ENCODE results near the gene SLC22A1. TPM values are rescaled to one million over a fixed set of nuclear protein-coding genes. Genes with fewer than 3 reads are reported as not detected.
"Not testable (repeated sequence)": the region's sequence is repeated elsewhere in the genome, so short reads cannot be mapped to it uniquely, and the experiment has no call there.

Gene SLC22A1
- total and polyA plus RNA-seq, 5 donors from 2014 or later = 2.5 TPM; not detected in 4

GRCh38 chr6:160137989-160138835 is 16.6 kb downstream of the SLC22A1 start:
- Mint-ChIP-seq H3K27ac (peak overlapping the region; percentile 21 to 74 (median 65)), H3K9me3 (peaks cover 0 to under 1% (median 0%) of the 10 kb centered on the region in 7 donors), H3K4me1 (peaks cover 7 to 24% (median 15%) of the 10 kb centered on the region in 4 donors), H3K4me3 (no peak overlapping the region), H3K36me3 (no peaks in the 10 kb centered on the region), H3K27me3 (peaks cover 10% of the 10 kb centered on the region)
- Histone ChIP-seq H3K9me3 (ENCODE audit: control insufficient read depth in 2 of 2, low read length in 2 of 2) (no peaks in the 10 kb centered on the region), H3K36me3 (ENCODE audit: control insufficient read depth, insufficient read depth, low read length) (no peaks in the 10 kb centered on the region), H3K27ac (ENCODE audit: insufficient read depth, low read length, poor library complexity, severe bottlenecking) (no peak overlapping the region), H3K4me3 (ENCODE audit: low read depth, low read length) (no peak overlapping the region), H3K27me3 (ENCODE audit: control insufficient read depth, insufficient read depth, low read length) (no peaks in the 10 kb centered on the region), H3K4me1 (ENCODE audit: control insufficient read depth, insufficient read depth, low read length, poor library complexity, severe bottlenecking) (peaks cover 8% of the 10 kb centered on the region)
- DNase-seq = peak; percentile 34 to 86 (median 72)
- peak; percentile 75 to 81 for ATAC-seq (ENCODE audit: low read depth in 2 of 2)

- DNase-seq (no peak), ATAC-seq (ENCODE audit: low read depth in 2 of 2) (no peak)
- H3K9me3 Mint-ChIP-seq = no peaks in the 10 kb centered on the region
- Histone ChIP-seq H3K4me1 (ENCODE audit: control insufficient read depth, insufficient read depth, low read length, poor library complexity, severe bottlenecking) (peaks cover 8% of the 10 kb centered on the region), H3K27ac (ENCODE audit: insufficient read depth, low read length, poor library complexity, severe bottlenecking) (no peak overlapping the region), H3K4me3 (ENCODE audit: low read depth, low read length) (no peak overlapping the region), H3K9me3 (ENCODE audit: control insufficient read depth in 2 of 2, low read length in 2 of 2) (no peaks in the 10 kb centered on the region), H3K27me3 (ENCODE audit: control insufficient read depth, insufficient read depth, low read length) (no peaks in the 10 kb centered on the region), H3K36me3 (ENCODE audit: control insufficient read depth, insufficient read depth, low read length) (no peaks in the 10 kb centered on the region)
- H3K4me1 Mint-ChIP-seq = peaks cover 7 to 24% (median 15%) of the 10 kb centered on the region in 4 donors
- peak overlapping the region in 2 of 3 donors; percentile 65 to 74 for H3K27ac Mint-ChIP-seq
- no peak overlapping the region for H3K4me3 Mint-ChIP-seq
- H3K27me3 Mint-ChIP-seq = peaks cover 10% of the 10 kb centered on the region
- H3K36me3 Mint-ChIP-seq = no peaks in the 10 kb centered on the region
These were observed 17.3 kb downstream of the SLC22A1 start for GRCh38 chr6:160138839-160139419.

- Mint-ChIP-seq H3K4me1 (peaks cover 7 to 24% (median 15%) of the 10 kb centered on the region in 4 donors), H3K27me3 (peaks cover 10% of the 10 kb centered on the region), H3K27ac (peak overlapping the region in 1 of 3 donors; percentile 69), H3K36me3 (peaks cover 3% of the 10 kb centered on the region), H3K4me3 (no peak overlapping the region), H3K9me3 (peaks cover 0 to 3% (median 2%) of the 10 kb centered on the region in 7 donors)
- Histone ChIP-seq H3K4me1 (ENCODE audit: control insufficient read depth, insufficient read depth, low read length, poor library complexity, severe bottlenecking) (peaks cover 8% of the 10 kb centered on the region), H3K36me3 (ENCODE audit: control insufficient read depth, insufficient read depth, low read length) (no peaks in the 10 kb centered on the region), H3K9me3 (ENCODE audit: control insufficient read depth in 2 of 2, low read length in 2 of 2) (no peaks in the 10 kb centered on the region), H3K27ac (ENCODE audit: insufficient read depth, low read length, poor library complexity, severe bottlenecking) (no peak overlapping the region), H3K4me3 (ENCODE audit: low read depth, low read length) (no peak overlapping the region), H3K27me3 (ENCODE audit: control insufficient read depth, insufficient read depth, low read length) (no peaks in the 10 kb centered on the region)
- ATAC-seq (ENCODE audit: low read depth in 2 of 2) = no peak
- DNase-seq = no peak
These were observed 17.8 kb downstream of the SLC22A1 start for GRCh38 chr6:160139420-160139851.

GRCh38 chr6:160140493-160140892 is 18.9 kb downstream of the SLC22A1 start:
- H3K4me1 Mint-ChIP-seq = peaks cover 7 to 24% (median 15%) of the 10 kb centered on the region in 4 donors
- not testable (repeated sequence) for H3K9me3 Mint-ChIP-seq; H3K9me3 ChIP-seq (ENCODE audit: control insufficient read depth in 2 of 2, low read length in 2 of 2); H3K27ac ChIP-seq (ENCODE audit: insufficient read depth, low read length, poor library complexity, severe bottlenecking); H3K4me3 Mint-ChIP-seq; H3K4me3 ChIP-seq (ENCODE audit: low read depth, low read length); ATAC-seq (ENCODE audit: low read depth in 2 of 2); H3K36me3 ChIP-seq (ENCODE audit: control insufficient read depth, insufficient read depth, low read length); H3K4me1 ChIP-seq (ENCODE audit: control insufficient read depth, insufficient read depth, low read length, poor library complexity, severe bottlenecking); H3K36me3 Mint-ChIP-seq; DNase-seq; H3K27me3 ChIP-seq (ENCODE audit: control insufficient read depth, insufficient read depth, low read length)
- peak overlapping the region in 1 of 3 donors; percentile 1 for H3K27ac Mint-ChIP-seq
- peaks cover 10% of the 10 kb centered on the region for H3K27me3 Mint-ChIP-seq

- H3K9me3 ChIP-seq (ENCODE audit: control insufficient read depth in 2 of 2, low read length in 2 of 2) = no peaks in the 10 kb centered on the region
- H3K36me3 Mint-ChIP-seq = peaks cover 5% of the 10 kb centered on the region
- H3K4me3 Mint-ChIP-seq = no peak overlapping the region
- H3K36me3 ChIP-seq (ENCODE audit: control insufficient read depth, insufficient read depth, low read length) = no peaks in the 10 kb centered on the region
- H3K27ac Mint-ChIP-seq = peak overlapping the region in 2 of 3 donors; percentile 1 to 23
- ATAC-seq (ENCODE audit: low read depth in 2 of 2) (no peak), DNase-seq (no peak)
- no peaks in the 10 kb centered on the region for H3K27me3 ChIP-seq (ENCODE audit: control insufficient read depth, insufficient read depth, low read length)
- no peak overlapping the region for H3K4me3 ChIP-seq (ENCODE audit: low read depth, low read length)
- peaks cover 8% of the 10 kb centered on the region for H3K4me1 ChIP-seq (ENCODE audit: control insufficient read depth, insufficient read depth, low read length, poor library complexity, severe bottlenecking)
- H3K4me1 Mint-ChIP-seq = peaks cover 7 to 24% (median 15%) of the 10 kb centered on the region in 4 donors
- peaks cover 10% of the 10 kb centered on the region for H3K27me3 Mint-ChIP-seq
- H3K27ac ChIP-seq (ENCODE audit: insufficient read depth, low read length, poor library complexity, severe bottlenecking) = no peak overlapping the region
- H3K9me3 Mint-ChIP-seq = peaks cover 0 to 4% (median 3%) of the 10 kb centered on the region in 7 donors
These were observed 19.5 kb downstream of the SLC22A1 start for GRCh38 chr6:160141001-160141726.

GRCh38 chr6:160142115-160142715 is 20.6 kb downstream of the SLC22A1 start:
- peaks cover 7 to 21% (median 14%) of the 10 kb centered on the region in 4 donors for H3K4me1 Mint-ChIP-seq
- Histone ChIP-seq H3K27ac (ENCODE audit: insufficient read depth, low read length, poor library complexity, severe bottlenecking) (no peak overlapping the region), H3K4me3 (ENCODE audit: low read depth, low read length) (no peak overlapping the region), H3K9me3 (ENCODE audit: control insufficient read depth in 2 of 2, low read length in 2 of 2) (no peaks in the 10 kb centered on the region), H3K27me3 (ENCODE audit: control insufficient read depth, insufficient read depth, low read length) (no peaks in the 10 kb centered on the region), H3K36me3 (ENCODE audit: control insufficient read depth, insufficient read depth, low read length) (no peaks in the 10 kb centered on the region), H3K4me1 (ENCODE audit: control insufficient read depth, insufficient read depth, low read length, poor library complexity, severe bottlenecking) (peaks cover 8% of the 10 kb centered on the region)
- peaks cover 0 to 4% (median 3%) of the 10 kb centered on the region in 7 donors for H3K9me3 Mint-ChIP-seq
- DNase-seq (no peak), ATAC-seq (ENCODE audit: low read depth in 2 of 2) (no peak)
- peaks cover 5% of the 10 kb centered on the region for H3K36me3 Mint-ChIP-seq
- H3K27me3 Mint-ChIP-seq = peaks cover 10% of the 10 kb centered on the region
- no peak overlapping the region for H3K27ac Mint-ChIP-seq
- H3K4me3 Mint-ChIP-seq = peak overlapping the region in 1 of 4 donors; percentile 15

- peaks cover 0 to 10% (median 3%) of the 10 kb centered on the region in 7 donors for H3K9me3 Mint-ChIP-seq
These were observed 25.0 kb downstream of the SLC22A1 start for GRCh38 chr6:160146454-160147145.

More at GRCh38 chr6:160146454-160147145, 25.0 kb downstream of the SLC22A1 start:
- ATAC-seq (ENCODE audit: low read depth in 2 of 2) (no peak), DNase-seq (no peak)
- Histone ChIP-seq H3K9me3 (ENCODE audit: control insufficient read depth in 2 of 2, low read length in 2 of 2) (no peaks in the 10 kb centered on the region), H3K4me1 (ENCODE audit: control insufficient read depth, insufficient read depth, low read length, poor library complexity, severe bottlenecking) (no peaks in the 10 kb centered on the region), H3K27ac (ENCODE audit: insufficient read depth, low read length, poor library complexity, severe bottlenecking) (no peak overlapping the region), H3K4me3 (ENCODE audit: low read depth, low read length) (no peak overlapping the region), H3K27me3 (ENCODE audit: control insufficient read depth, insufficient read depth, low read length) (peaks cover 3% of the 10 kb centered on the region), H3K36me3 (ENCODE audit: control insufficient read depth, insufficient read depth, low read length) (no peaks in the 10 kb centered on the region)
- Mint-ChIP-seq H3K4me1 (no peaks in the 10 kb centered on the region), H3K36me3 (peaks cover 11% of the 10 kb centered on the region), H3K27ac (no peak overlapping the region), H3K4me3 (no peak overlapping the region), H3K27me3 (peaks cover 10% of the 10 kb centered on the region)

Data from CD4-positive, CD25-positive, alpha-beta regulatory T cell (primary cell).